Measurements from ENCODE around the gene PLAC1. TPM values are rescaled to one million over a fixed set of nuclear protein-coding genes. Genes with fewer than 3 reads are reported as not detected.

The PLAC1 gene
- total and polyA plus RNA-seq, 2 of the 13 experiments (the other 11 are each of a cell fraction or from before 2014, with no cell fraction given): 0.40 to 2.7 TPM

DNA sequence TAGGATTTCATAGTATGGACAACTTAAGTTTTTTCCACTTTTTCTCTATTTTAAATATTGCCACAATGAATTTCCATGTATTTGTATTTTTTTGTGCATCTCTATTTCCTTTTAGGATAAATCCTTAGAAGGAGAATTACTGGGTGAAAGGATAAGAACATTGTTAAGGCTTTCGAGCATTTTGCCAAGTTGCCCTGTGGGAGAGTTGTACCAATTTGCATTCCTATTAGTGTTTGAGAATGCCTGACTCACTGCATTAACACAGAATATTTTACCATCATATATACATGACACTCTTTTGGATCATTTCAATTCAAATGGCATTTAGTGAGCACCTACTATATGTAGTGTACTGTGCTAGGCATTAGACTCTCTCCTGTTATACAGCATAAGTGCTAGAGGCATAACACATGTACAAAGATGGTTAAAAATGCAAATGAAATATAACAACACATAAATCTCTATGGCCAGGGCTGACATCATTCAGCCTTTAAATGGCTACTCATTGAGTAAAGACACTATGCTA is 57.0 kb downstream of the PLAC1 start:
- Histone ChIP-seq H3K9ac (ENCODE audit: insufficient read depth, low read depth, low read length) (no peak overlapping the region), H3K9me3 (ENCODE audit: low read length) (no peaks in the 10 kb centered on the region), H3K27me3 (ENCODE audit: control insufficient read depth in 1 of 2, insufficient read depth in 2 of 2, low read length in 2 of 2) (no peaks in the 10 kb centered on the region), H3K79me2 (ENCODE audit: insufficient read depth, low read length) (no peaks in the 10 kb centered on the region), H3K4me3 (replicated peaks in 1 of 3; ENCODE audit: insufficient read depth in 1 of 3, low read depth in 2 of 3, low read length in 3 of 3) (no peak overlapping the region), H3K36me3 (replicated peaks in 1 of 2; ENCODE audit: control insufficient read depth in 1 of 2, insufficient read depth in 2 of 2, low read length in 2 of 2) (no peaks in the 10 kb centered on the region), H3K4me2 (ENCODE audit: low read depth, low read length) (no peak overlapping the region), H4K20me1 (ENCODE audit: insufficient read depth, low read length) (no peaks in the 10 kb centered on the region), H3K4me1 (ENCODE audit: insufficient read depth, low read length) (0 out of 2 replicates have a peak, but pooled peaks cover 9% of the 10 kb centered on the region), H2AFZ (ENCODE audit: low read length) (no peak overlapping the region), H3K27ac (ENCODE audit: extremely low read length, insufficient read depth, low read length) (no peak overlapping the region)
- ATAC-seq: no peak
- intact Hi-C loops (cut with micrococcal nuclease; ENCODE audit: unreplicated experiment) (no loop called here), in situ Hi-C loops (cut with HindIII; ENCODE audit: extremely low pct_ligation_motif_present, low pct_unique_long_range_greater_than_20kb) (no loop called here)
- no peak for DNase-seq (ENCODE audit: low spot score)
- ChIA-PET POLR2A (no interaction called here), CTCF (ENCODE audit: low intra/inter-chr PET ratio, low total read pairs) (no interaction called here)
- WGBS (ENCODE audit: low lambda C conversion rate): 0% methylated on average over 1 of the region's 1 CpG
- no peak for TF ChIP-seq DNMT1 (CRISPR knock-in tag; IDR thresholded peaks at IDR 0.05)
- no peak for TF ChIP-seq MATR3 (CRISPR knock-in tag; IDR thresholded peaks at IDR 0.05)
- TF ChIP-seq FOSL2 (CRISPR knock-in tag; IDR thresholded peaks at IDR 0.05): no peak
- no peak for TF ChIP-seq PCBP1 (IDR thresholded peaks at IDR 0.05; ENCODE audit: borderline replicate concordance, low read depth, low read length)
- TF ChIP-seq ZNF510 (CRISPR knock-in tag; IDR thresholded peaks at IDR 0.05; ENCODE audit: low read depth): no peak
- TF ChIP-seq, protein P1, sequence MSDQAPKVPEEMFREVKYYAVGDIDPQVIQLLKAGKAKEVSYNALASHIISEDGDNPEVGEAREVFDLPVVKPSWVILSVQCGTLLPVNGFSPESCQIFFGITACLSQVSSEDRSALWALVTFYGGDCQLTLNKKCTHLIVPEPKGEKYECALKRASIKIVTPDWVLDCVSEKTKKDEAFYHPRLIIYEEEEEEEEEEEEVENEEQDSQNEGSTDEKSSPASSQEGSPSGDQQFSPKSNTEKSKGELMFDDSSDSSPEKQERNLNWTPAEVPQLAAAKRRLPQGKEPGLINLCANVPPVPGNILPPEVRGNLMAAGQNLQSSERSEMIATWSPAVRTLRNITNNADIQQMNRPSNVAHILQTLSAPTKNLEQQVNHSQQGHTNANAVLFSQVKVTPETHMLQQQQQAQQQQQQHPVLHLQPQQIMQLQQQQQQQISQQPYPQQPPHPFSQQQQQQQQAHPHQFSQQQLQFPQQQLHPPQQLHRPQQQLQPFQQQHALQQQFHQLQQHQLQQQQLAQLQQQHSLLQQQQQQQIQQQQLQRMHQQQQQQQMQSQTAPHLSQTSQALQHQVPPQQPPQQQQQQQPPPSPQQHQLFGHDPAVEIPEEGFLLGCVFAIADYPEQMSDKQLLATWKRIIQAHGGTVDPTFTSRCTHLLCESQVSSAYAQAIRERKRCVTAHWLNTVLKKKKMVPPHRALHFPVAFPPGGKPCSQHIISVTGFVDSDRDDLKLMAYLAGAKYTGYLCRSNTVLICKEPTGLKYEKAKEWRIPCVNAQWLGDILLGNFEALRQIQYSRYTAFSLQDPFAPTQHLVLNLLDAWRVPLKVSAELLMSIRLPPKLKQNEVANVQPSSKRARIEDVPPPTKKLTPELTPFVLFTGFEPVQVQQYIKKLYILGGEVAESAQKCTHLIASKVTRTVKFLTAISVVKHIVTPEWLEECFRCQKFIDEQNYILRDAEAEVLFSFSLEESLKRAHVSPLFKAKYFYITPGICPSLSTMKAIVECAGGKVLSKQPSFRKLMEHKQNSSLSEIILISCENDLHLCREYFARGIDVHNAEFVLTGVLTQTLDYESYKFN (CRISPR knock-in tag; conservative IDR thresholded peaks at IDR 0.05): no peak
- no peak for TF ChIP-seq ZSCAN30 (CRISPR knock-in tag; IDR thresholded peaks at IDR 0.05)
- TF ChIP-seq, protein P2, sequence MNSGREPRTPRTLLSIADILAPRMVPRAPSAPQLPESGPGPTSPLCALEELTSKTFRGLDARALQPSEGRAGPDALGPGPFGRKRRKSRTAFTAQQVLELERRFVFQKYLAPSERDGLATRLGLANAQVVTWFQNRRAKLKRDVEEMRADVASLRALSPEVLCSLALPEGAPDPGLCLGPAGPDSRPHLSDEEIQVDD (CRISPR knock-in tag; IDR thresholded peaks at IDR 0.05; ENCODE audit: borderline replicate concordance): no peak
- TF ChIP-seq SMARCE1 (IDR thresholded peaks at IDR 0.05; ENCODE audit: borderline replicate concordance): no peak
- BruUV-seq (replicated peaks): no TSS peak
- no peak for FAIRE-seq

Data from HepG2 (cell line).